Measurements from ENCODE around the gene ATP6V1G3. TPM values are rescaled to one million over a fixed set of nuclear protein-coding genes. Genes with fewer than 3 reads are reported as not detected.
A peak's percentile ranks its signal among the peaks of the same experiment; 100 is the strongest.

The ATP6V1G3 gene
- total and polyA plus RNA-seq, 2 donors (not counting 1 experiment from before 2014, with no cell fraction given) = not detected

DNA sequence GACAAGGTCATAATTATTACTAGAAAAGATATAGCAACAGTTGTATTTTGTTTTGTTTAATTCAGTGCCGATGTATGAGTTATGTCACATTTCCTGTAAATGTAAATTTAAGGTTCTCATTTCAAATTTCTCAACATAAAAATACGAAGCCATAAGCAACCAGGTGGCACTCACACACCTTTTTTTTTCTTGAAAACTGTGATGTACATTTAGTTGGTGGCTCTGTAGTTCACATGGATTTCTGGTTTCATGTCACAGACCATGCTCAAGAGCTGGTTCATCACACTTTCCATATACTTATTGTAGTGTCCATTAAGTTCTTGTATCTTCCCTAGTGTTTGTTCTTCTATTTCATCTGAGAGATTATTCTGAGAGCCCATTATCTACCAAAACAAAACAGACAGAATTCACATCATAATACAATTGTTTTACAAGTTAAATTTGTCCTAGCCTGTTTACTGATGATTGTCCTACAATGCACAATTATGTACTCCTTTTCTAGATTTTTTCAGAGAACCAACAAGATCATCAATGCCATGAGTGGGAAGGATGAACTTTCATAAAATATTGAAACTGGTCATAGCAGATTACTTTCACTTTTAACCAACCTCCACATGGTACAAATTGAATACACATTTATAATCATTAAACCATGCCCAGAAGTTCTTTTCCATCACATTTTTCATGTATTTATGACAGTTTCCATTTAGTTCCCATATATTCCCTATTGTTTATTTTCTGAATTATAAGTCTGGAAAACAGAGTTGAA lies 17.1 kb downstream of the ATP6V1G3 start:
- H3K4me3 Mint-ChIP-seq = peak overlapping the region; percentile 81
- H3K4me1 Mint-ChIP-seq = peaks cover 50% of the 10 kb centered on the region
- intact Hi-C loops (cut with micrococcal nuclease) = loop anchor here (1.0 to 5.0 kb wide), 5 partner anchors 19 to 163 kb away; no protein-coding TSS in a partner anchor
- peak; percentile 65 for DNase-seq
- no peaks in the 10 kb centered on the region for H3K9me3 ChIP-seq (ENCODE audit: control extremely low read depth in 1 of 3, control insufficient read depth in 2 of 3, insufficient read depth in 1 of 3, low read length in 2 of 3)
- H3K9me3 Mint-ChIP-seq (ENCODE audit: insufficient read depth) = no peaks in the 10 kb centered on the region
- peak overlapping the region; percentile 92 for H3K27ac Mint-ChIP-seq
- H3K36me3 ChIP-seq (replicated peaks in 1 of 2; ENCODE audit: control extremely low read depth in 1 of 2, control insufficient read depth in 1 of 2, extremely low read depth in 1 of 2, insufficient read depth in 2 of 2, low read length in 1 of 2) = no peaks in the 10 kb centered on the region
- no peaks in the 10 kb centered on the region for H4K20me1 ChIP-seq (ENCODE audit: control insufficient read depth, insufficient read depth, low read length, poor library complexity, severe bottlenecking)
- peak overlapping the region; percentile 59 for H2AFZ ChIP-seq (ENCODE audit: insufficient read depth, low read depth, low read length, poor library complexity, severe bottlenecking)
- peak overlapping the region in 4 of 5 experiments; percentile 7 to 51 (median 22) for H3K4me3 ChIP-seq (ENCODE audit: control extremely low read depth in 1 of 5, extremely low read depth in 1 of 5, insufficient read depth in 1 of 5, low read depth in 2 of 5, low read length in 4 of 5)
- H3K4me1 ChIP-seq (ENCODE audit: control insufficient read depth in 2 of 2, insufficient read depth in 2 of 2, low read length in 2 of 2) = peaks cover 20 to 34% of the 10 kb centered on the region in 2 donors
- H3K9ac ChIP-seq (ENCODE audit: low read length) = peak overlapping the region; percentile 50
- peak; percentile 51 for ATAC-seq (ENCODE audit: low read depth)
- POLR2A ChIA-PET = interaction anchor here (0.6 to 0.7 kb wide), 4 partner anchors 14 to 619 kb away, joined by 3 to 4 read pairs (median 3); no protein-coding TSS in a partner anchor
- H3K27ac ChIP-seq (ENCODE audit: low read length in 2 of 2) = peak overlapping the region; percentile 45 to 68
- WGBS (ENCODE audit: insufficient coverage) = no CpG with 5 or more reads among the region's 2 CpGs
- H3K79me2 ChIP-seq (ENCODE audit: control insufficient read depth, insufficient read depth, low read length) = peaks cover 19% of the 10 kb centered on the region
- H3K27me3 ChIP-seq (replicated peaks in 1 of 4; ENCODE audit: control extremely low read depth in 1 of 4, control insufficient read depth in 3 of 4, insufficient read depth in 4 of 4, low read length in 3 of 4) = no peaks in the 10 kb centered on the region
- CTCF ChIA-PET = interaction anchor here (0.6 to 3.5 kb wide), 18 partner anchors 12 to 172 kb away, joined by 3 to 16 read pairs (median 5); partner anchors contain the start of genes ATP6V1G3 and PTPRC
- no peak for TF ChIP-seq EZH2 (IDR thresholded peaks at IDR 0.05; ENCODE audit: borderline replicate concordance, insufficient read depth, low read depth, low read length, poor library complexity, severe bottlenecking)
- TF ChIP-seq, protein P1, sequence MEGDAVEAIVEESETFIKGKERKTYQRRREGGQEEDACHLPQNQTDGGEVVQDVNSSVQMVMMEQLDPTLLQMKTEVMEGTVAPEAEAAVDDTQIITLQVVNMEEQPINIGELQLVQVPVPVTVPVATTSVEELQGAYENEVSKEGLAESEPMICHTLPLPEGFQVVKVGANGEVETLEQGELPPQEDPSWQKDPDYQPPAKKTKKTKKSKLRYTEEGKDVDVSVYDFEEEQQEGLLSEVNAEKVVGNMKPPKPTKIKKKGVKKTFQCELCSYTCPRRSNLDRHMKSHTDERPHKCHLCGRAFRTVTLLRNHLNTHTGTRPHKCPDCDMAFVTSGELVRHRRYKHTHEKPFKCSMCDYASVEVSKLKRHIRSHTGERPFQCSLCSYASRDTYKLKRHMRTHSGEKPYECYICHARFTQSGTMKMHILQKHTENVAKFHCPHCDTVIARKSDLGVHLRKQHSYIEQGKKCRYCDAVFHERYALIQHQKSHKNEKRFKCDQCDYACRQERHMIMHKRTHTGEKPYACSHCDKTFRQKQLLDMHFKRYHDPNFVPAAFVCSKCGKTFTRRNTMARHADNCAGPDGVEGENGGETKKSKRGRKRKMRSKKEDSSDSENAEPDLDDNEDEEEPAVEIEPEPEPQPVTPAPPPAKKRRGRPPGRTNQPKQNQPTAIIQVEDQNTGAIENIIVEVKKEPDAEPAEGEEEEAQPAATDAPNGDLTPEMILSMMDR (IDR thresholded peaks at IDR 0.05) = peak; percentile 28
- H3K4me2 ChIP-seq (replicated peaks; ENCODE audit: low read depth, low read length, poor library complexity, severe bottlenecking) = peak overlapping the region; percentile 71
- H3K27me3 Mint-ChIP-seq = no peaks in the 10 kb centered on the region

All from B cell (primary cell).